Stimulated activated CD4-positive, alpha-beta T cell treated with anti-CD3 and anti-CD28 coated beads, Interleukin-1b, Interleukin-23, amount 100 ng/mL, for 24 hours (primary cell): ENCODE data around the gene ARFGEF3.

Experiments used
- DNase-seq, 4 experiments: peaks; one replicate each; pipeline ENCODE4 v3.0.0-alpha.2; 2020; ENCODE audit warnings: low read depth in 4 of 4, low spot score in 1 of 4

The ARFGEF3 gene

GRCh38 chr6:138162955-138163575, 1.3 kb downstream of the ARFGEF3 start:
- no peak for DNase-seq

- no peak for DNase-seq
Observed at GRCh38 chr6:138175596-138175995, 13.9 kb downstream of the ARFGEF3 start.

- DNase-seq, result no peak
Observed at GRCh38 chr6:138176652-138177232, 15.0 kb downstream of the ARFGEF3 start.

GRCh38 chr6:138182939-138183789, 21.4 kb downstream of the ARFGEF3 start:
- no peak for DNase-seq

DNA sequence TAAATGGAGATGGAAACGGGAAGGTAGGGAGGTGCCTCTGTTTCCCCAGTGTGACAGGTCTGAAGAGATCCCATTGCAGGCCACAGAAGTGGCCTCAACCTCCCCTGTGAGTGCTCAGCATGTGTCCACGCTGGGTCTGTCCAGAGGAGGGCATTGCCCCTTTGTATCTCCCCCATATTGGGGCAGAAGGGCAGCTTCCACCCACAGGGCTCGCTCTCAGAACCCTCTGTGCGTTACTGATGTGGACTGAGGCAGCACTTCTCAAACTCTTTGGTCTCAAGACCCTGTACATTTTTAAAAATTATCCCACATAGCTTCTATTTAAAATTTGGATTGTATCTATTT, 22.0 kb downstream of the ARFGEF3 start:
- no peak for DNase-seq

GRCh38 chr6:138184230-138184629, 22.5 kb downstream of the ARFGEF3 start:
- no peak for DNase-seq

GRCh38 chr6:138187156-138187555, 25.4 kb downstream of the ARFGEF3 start:
- DNase-seq, result no peak

- DNase-seq, result no peak
Observed at GRCh38 chr6:138188278-138188941, 26.7 kb downstream of the ARFGEF3 start.

- no peak for DNase-seq
Observed at GRCh38 chr6:138194287-138194686, 32.5 kb downstream of the ARFGEF3 start.

DNA sequence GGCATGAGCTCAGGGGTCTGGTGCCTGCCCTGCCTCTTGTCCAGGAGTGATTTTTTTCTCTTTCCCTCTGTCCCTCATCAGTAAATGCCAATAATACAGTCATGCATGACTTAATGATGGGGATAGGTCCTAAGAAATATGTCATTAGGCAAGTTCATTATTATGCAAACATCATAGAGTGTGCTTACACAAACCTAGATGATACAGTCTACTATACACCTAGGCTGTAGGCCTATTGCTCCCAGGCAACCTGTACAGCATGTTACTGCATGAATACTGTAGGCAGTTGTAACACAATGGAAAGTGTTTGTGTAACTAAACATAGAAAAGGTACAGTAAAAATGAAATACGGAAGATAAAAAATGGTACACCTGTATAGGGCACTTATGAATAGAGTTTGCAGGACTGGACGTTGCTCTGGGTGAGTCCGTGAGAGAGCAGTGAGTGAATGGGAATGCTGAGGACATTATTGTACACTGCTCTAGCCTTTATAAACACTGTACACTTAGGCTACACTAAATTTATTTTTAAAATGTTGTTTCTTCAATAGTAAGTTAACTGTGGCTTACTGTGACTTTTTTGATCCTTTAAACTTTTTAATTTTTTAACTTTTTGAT, 34.5 kb downstream of the ARFGEF3 start:
- DNase-seq, result no peak

GRCh38 chr6:138197570-138197969, 35.8 kb downstream of the ARFGEF3 start:
- DNase-seq, result no peak

- no peak for DNase-seq
Observed at GRCh38 chr6:138198430-138199091, 36.8 kb downstream of the ARFGEF3 start.

- no peak for DNase-seq
Observed at GRCh38 chr6:138201836-138202235, 40.1 kb downstream of the ARFGEF3 start.

GRCh38 chr6:138203315-138203714, 41.6 kb downstream of the ARFGEF3 start:
- no peak for DNase-seq

GRCh38 chr6:138204303-138204702, 42.6 kb downstream of the ARFGEF3 start:
- no peak for DNase-seq

DNA sequence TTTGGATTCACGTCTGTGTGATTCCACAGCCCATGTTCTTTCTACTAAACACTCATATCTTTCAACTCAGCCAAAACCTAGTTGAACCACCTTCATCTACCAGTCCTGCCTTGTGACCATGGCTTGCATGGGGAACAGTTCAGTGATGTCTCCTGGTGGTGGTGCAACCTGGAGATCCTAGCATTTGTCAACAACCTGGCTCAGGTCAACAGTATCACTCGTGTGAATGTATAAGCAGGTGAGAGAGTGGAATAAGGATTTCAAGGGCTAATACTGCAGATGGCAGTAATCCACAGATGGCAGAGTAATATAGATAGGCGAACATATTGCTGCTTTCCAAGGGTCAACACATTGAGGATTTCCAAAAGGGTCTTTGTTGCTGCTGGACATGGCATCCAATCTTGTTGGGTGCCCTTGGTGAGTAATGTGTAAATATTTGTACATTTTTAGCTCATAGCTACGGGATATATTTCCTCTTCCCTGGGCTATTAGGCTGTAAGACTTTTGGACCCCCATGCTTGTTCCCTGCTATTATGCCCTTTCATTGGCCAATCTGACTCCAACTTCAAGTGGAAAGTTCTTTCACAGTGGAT, 43.1 kb downstream of the ARFGEF3 start:
- no peak for DNase-seq

DNA sequence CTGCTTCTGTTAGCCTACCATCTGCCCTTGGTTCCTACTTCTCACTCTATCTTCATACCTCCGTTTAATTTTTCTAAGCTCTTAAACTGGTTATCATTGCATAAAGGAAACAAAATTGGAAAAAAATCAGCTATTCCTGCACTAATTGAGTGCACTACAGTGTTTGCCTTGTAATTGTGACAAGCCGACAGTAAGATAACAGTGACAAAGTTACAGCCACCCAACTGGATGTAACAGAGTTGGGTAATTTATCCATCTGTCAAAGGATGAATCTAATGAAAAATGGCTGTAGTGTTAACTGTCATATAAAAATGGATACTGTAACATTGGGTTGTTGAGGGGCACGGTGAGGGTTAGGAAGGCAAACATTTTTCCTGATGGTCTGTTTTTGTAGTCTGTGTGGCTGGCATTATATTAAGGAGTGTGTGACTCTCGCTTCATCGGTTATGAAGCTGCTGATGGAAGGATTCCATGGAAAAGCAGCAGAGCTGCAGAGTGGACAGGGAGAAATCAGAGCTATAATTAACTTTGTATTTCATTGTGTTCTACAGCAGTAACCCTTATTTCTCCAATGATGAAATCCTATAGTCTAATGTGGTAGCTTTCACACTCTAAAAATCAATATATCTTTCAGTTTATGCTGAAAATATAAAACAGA, 43.8 kb downstream of the ARFGEF3 start:
- DNase-seq, result no peak

- no peak for DNase-seq
Observed at GRCh38 chr6:138206862-138207261, 45.1 kb downstream of the ARFGEF3 start.

- DNase-seq, result no peak
Observed at GRCh38 chr6:138211048-138211581, 49.4 kb downstream of the ARFGEF3 start.

GRCh38 chr6:138211601-138212000, 49.9 kb downstream of the ARFGEF3 start:
- no peak for DNase-seq
